Fibroblast of lung (primary cell): ENCODE results near the gene OTOL1. TPM values are rescaled to one million over a fixed set of nuclear protein-coding genes. Genes with fewer than 3 reads are reported as not detected.

ENCODE experiments used
- DNase-seq, 2 donors: peaks; one replicate each; pipeline versions ENCODE4 v3.0.0 to v3.0.0-alpha.2; 2010; ENCODE audit warnings: low read depth in 2 of 2
- H2AFZ ChIP-seq: 2 replicates; pipeline ENCODE4 v1.5.1; 2012; ENCODE audit warnings: low read length, control low read depth, inconsistent platforms
- H3K27ac ChIP-seq: 2 replicates; pipeline ENCODE4 v1.5.1; 2011; ENCODE audit warnings: low read length, control low read depth; ENCODE audit not compliant: insufficient read depth
- H3K27me3 ChIP-seq: 2 replicates; pipeline ENCODE4 v1.5.1; 2011; ENCODE audit warnings: mild to moderate bottlenecking, low read length; ENCODE audit not compliant: control insufficient read depth, insufficient read depth
- H3K36me3 ChIP-seq: 2 replicates; pipeline ENCODE4 v1.5.1; 2011; ENCODE audit warnings: low read length; ENCODE audit not compliant: control insufficient read depth, insufficient read depth
- H3K4me1 ChIP-seq: 2 replicates; pipeline ENCODE4 v1.5.1; 2011; ENCODE audit warnings: low read length; ENCODE audit not compliant: control insufficient read depth, insufficient read depth; ENCODE audit errors: extremely low read depth
- H3K4me2 ChIP-seq: 2 replicates; pipeline ENCODE4 v1.5.1; 2011; ENCODE audit warnings: low read length, control low read depth; ENCODE audit not compliant: insufficient read depth; ENCODE audit errors: extremely low read depth
- H3K4me3 ChIP-seq, 4 experiments: fragments of 200-600 bp in 1 of 4; sonication (generic) in 1 of 4; replicated peaks in 1 of 4; 2 replicates each; pipeline ENCODE4 v1.5.1; 2011 to 2016; ENCODE audit warnings: low read length in 4 of 4, low read depth in 3 of 4, mild to moderate bottlenecking in 3 of 4, control low read depth in 2 of 4, inconsistent platforms in 1 of 4, mixed read lengths in 1 of 4; ENCODE audit not compliant: insufficient read depth in 1 of 4; ENCODE audit errors: control extremely low read depth in 1 of 4
- H3K79me2 ChIP-seq: 2 replicates; pipeline ENCODE4 v1.5.1; 2012; ENCODE audit warnings: mild to moderate bottlenecking, low read length, inconsistent platforms; ENCODE audit not compliant: control insufficient read depth, insufficient read depth
- H3K9ac ChIP-seq: 2 replicates; pipeline ENCODE4 v1.5.1; 2011; ENCODE audit warnings: mild to moderate bottlenecking, low read length, control low read depth; ENCODE audit not compliant: insufficient read depth
- H3K9me3 ChIP-seq: 2 replicates; pipeline ENCODE4 v1.5.1; 2012; ENCODE audit warnings: low read depth, low read length; ENCODE audit not compliant: control insufficient read depth, insufficient read depth
- H4K20me1 ChIP-seq: 2 replicates; pipeline ENCODE4 v1.5.1; 2011; ENCODE audit warnings: low read length; ENCODE audit not compliant: control insufficient read depth, insufficient read depth; ENCODE audit errors: extremely low read depth
- CTCF ChIP-seq, 2 donors: IDR thresholded peaks in 1 of 2; conservative IDR thresholded peaks in 1 of 2; 1 replicate in 1 of 2; 2 replicates in 1 of 2; pipeline ENCODE4 v1.5.1; 2011 to 2012; ENCODE audit warnings: low read length in 2 of 2, control low read depth in 1 of 2, inconsistent platforms in 1 of 2, low read depth in 1 of 2, mild to moderate bottlenecking in 1 of 2
- EZH2 ChIP-seq: IDR thresholded peaks from 2 replicates; pipeline ENCODE4 v1.5.1; 2012; ENCODE audit warnings: low read length, control low read depth, mild to moderate bottlenecking; ENCODE audit errors: missing control alignments
- polyA plus RNA-seq, 2 donors: library from polyadenylated mRNA; depleted of rRNA in 1 of 2; stranded (reverse) in 1 of 2; unstranded in 1 of 2; fragments of >200 nt; gene quantifications; 2 replicates each; pipeline ENCODE4 v1.2.1, GENCODE V29; 2011 to 2012; ENCODE audit warnings: missing spikeins in 1 of 2
- total RNA-seq: library from RNA; depleted of rRNA; stranded (reverse); fragments of >200 nt; gene quantifications from 2 replicates; pipeline ENCODE4 v1.2.1, GENCODE V29; 2014

OTOL1 gene
- total and polyA plus RNA-seq, 2 donors (not counting 1 experiment from before 2014, with no cell fraction given) = not detected

- H4K20me1 ChIP-seq = no peaks in the 10 kb centered on the region
- H3K79me2 ChIP-seq = no peaks in the 10 kb centered on the region
- H3K4me1 ChIP-seq = no peaks in the 10 kb centered on the region
- no peak overlapping the region for H3K9ac ChIP-seq
- TF ChIP-seq EZH2 = no peak
- no peak for TF ChIP-seq CTCF (conservative IDR thresholded peaks at IDR 0.05 in 1 of 2, IDR thresholded peaks at IDR 0.05 in 1 of 2; ENCODE audit: low read depth in 1 of 2, low read length in 2 of 2)
- no peaks in the 10 kb centered on the region for H3K36me3 ChIP-seq
- no peak overlapping the region for H3K4me3 ChIP-seq
- peak in 1 of 2 donors; percentile 16 for DNase-seq
- H3K27ac ChIP-seq = no peak overlapping the region
- H2AFZ ChIP-seq = no peak overlapping the region
- no peak overlapping the region for H3K4me2 ChIP-seq
- no peaks in the 10 kb centered on the region for H3K27me3 ChIP-seq
- H3K9me3 ChIP-seq = no peaks in the 10 kb centered on the region
Observed at GRCh38 chr3:161549261-161549660, 52.7 kb downstream of the OTOL1 start.

- TF ChIP-seq CTCF (conservative IDR thresholded peaks at IDR 0.05 in 1 of 2, IDR thresholded peaks at IDR 0.05 in 1 of 2; ENCODE audit: low read depth in 1 of 2, low read length in 2 of 2) (no peak), EZH2 (no peak)
- Histone ChIP-seq H3K9me3 (no peaks in the 10 kb centered on the region), H4K20me1 (no peaks in the 10 kb centered on the region), H2AFZ (no peak overlapping the region), H3K27ac (no peak overlapping the region), H3K27me3 (no peaks in the 10 kb centered on the region), H3K79me2 (no peaks in the 10 kb centered on the region), H3K4me2 (no peak overlapping the region), H3K36me3 (no peaks in the 10 kb centered on the region), H3K4me3 (no peak overlapping the region), H3K4me1 (no peaks in the 10 kb centered on the region), H3K9ac (no peak overlapping the region)
- DNase-seq = no peak
Observed at GRCh38 chr3:161550491-161551195, 54.0 kb downstream of the OTOL1 start.

GRCh38 chr3:161551697-161552096, 55.1 kb downstream of the OTOL1 start:
- Histone ChIP-seq H3K4me1 (no peaks in the 10 kb centered on the region), H3K27ac (no peak overlapping the region), H4K20me1 (no peaks in the 10 kb centered on the region), H3K4me3 (no peak overlapping the region), H3K36me3 (no peaks in the 10 kb centered on the region), H3K9me3 (no peaks in the 10 kb centered on the region), H3K4me2 (no peak overlapping the region), H3K27me3 (no peaks in the 10 kb centered on the region), H3K79me2 (no peaks in the 10 kb centered on the region), H3K9ac (no peak overlapping the region), H2AFZ (no peak overlapping the region)
- TF ChIP-seq CTCF (conservative IDR thresholded peaks at IDR 0.05 in 1 of 2, IDR thresholded peaks at IDR 0.05 in 1 of 2; ENCODE audit: low read depth in 1 of 2, low read length in 2 of 2) (no peak), EZH2 (no peak)
- no peak for DNase-seq
